Activated T-helper 1 cell treated with anti-CD3 and anti-CD28 coated beads, Interleukin-12 subunit alpha, Interleukin-12 subunit beta, Interleukin-2, Interleukin-4 antibody, amounts not matched to agents 30 ng/mL and 10 ng/mL and 1 ng/mL, durations not matched to agents 14 hours and 24 hours and 36 hours (primary cell): ENCODE results near the gene NKX1-2. TPM values are rescaled to one million over a fixed set of nuclear protein-coding genes. Genes with fewer than 3 reads are reported as not detected.

Experiments
- DNase-seq: peaks from one replicate; pipeline ENCODE4 v3.0.0; 2021; ENCODE audit warnings: low spot score
- H3K27ac Mint-ChIP-seq: one replicate; pipeline ENCODE4 v1.8.0; 2021; ENCODE audit warnings: mild to moderate bottlenecking, mixed read lengths
- H3K27me3 Mint-ChIP-seq: one replicate; pipeline ENCODE4 v1.8.0; 2022; ENCODE audit warnings: mild to moderate bottlenecking, moderate library complexity, mixed read lengths; ENCODE audit not compliant: insufficient read depth
- H3K36me3 Mint-ChIP-seq: one replicate; pipeline ENCODE4 v1.8.0; 2021; ENCODE audit warnings: low read depth, mixed read lengths
- H3K4me1 Mint-ChIP-seq: one replicate; pipeline ENCODE4 v1.8.0; 2021; ENCODE audit warnings: low read depth, mixed read lengths
- H3K4me3 Mint-ChIP-seq: one replicate; pipeline ENCODE4 v1.8.0; 2021; ENCODE audit warnings: mild to moderate bottlenecking, moderate library complexity, mixed read lengths
- H3K9me3 Mint-ChIP-seq: one replicate; pipeline ENCODE4 v1.8.0; 2021; ENCODE audit warnings: mixed read lengths
- intact Hi-C: fragments of 100-400 bp; cut with micrococcal nuclease; formaldehyde crosslinking; loops from one replicate; pipeline ENCODE4 v1.15.1; 2024
- total RNA-seq: library from RNA; stranded (reverse); gene quantifications from 2 replicates; pipeline ENCODE4 v1.2.3, GENCODE V29; 2022

Gene NKX1-2
- total RNA-seq = not detected in 2 replicates

GRCh38 chr10:124450012-124450782, at the start of gene NKX1-2:
TSS of gene NKX1-2 (minus strand) at chr10:124450035. CDS start at chr10:124449943, 92 bp downstream.
- no peak within 1 kb of the TSS for H3K4me3 Mint-ChIP-seq
- no peaks in the 10 kb centered on the region for H3K9me3 Mint-ChIP-seq
- no peaks in the 10 kb centered on the region for H3K36me3 Mint-ChIP-seq
- H3K27me3 Mint-ChIP-seq = peaks cover 87% of the 10 kb centered on the region
- peak within 1 kb of the TSS; percentile 55 for H3K27ac Mint-ChIP-seq
- DNase-seq = no peak
- peaks cover 6% of the 10 kb centered on the region for H3K4me1 Mint-ChIP-seq
- intact Hi-C loops = no loop called here

- Mint-ChIP-seq H3K4me1 (peaks cover 13% of the 10 kb centered on the region), H3K27me3 (no peaks in the 10 kb centered on the region), H3K9me3 (peaks cover 9% of the 10 kb centered on the region), H3K36me3 (peaks cover 9% of the 10 kb centered on the region), H3K4me3 (no peak overlapping the region), H3K27ac (no peak overlapping the region)
- intact Hi-C loops = no loop called here
- DNase-seq = no peak
Observed at GRCh38 chr10:124498056-124498455, 48.2 kb upstream of the NKX1-2 start.

- H3K27ac Mint-ChIP-seq = no peak overlapping the region
- peaks cover 13% of the 10 kb centered on the region for H3K4me1 Mint-ChIP-seq
- intact Hi-C loops = no loop called here
- H3K4me3 Mint-ChIP-seq = no peak overlapping the region
- H3K27me3 Mint-ChIP-seq = no peaks in the 10 kb centered on the region
- H3K36me3 Mint-ChIP-seq = peaks cover 9% of the 10 kb centered on the region
- peaks cover 9% of the 10 kb centered on the region for H3K9me3 Mint-ChIP-seq
- DNase-seq = no peak
Observed at GRCh38 chr10:124497196-124497881, 47.5 kb upstream of the NKX1-2 start.

GRCh38 chr10:124496620-124497019, 46.8 kb upstream of the NKX1-2 start:
- intact Hi-C loops = no loop called here
- Mint-ChIP-seq H3K9me3 (peaks cover 9% of the 10 kb centered on the region), H3K4me3 (no peak overlapping the region)

GRCh38 chr10:124496150-124496549, 46.3 kb upstream of the NKX1-2 start:
- Mint-ChIP-seq H3K9me3 (peaks cover 8% of the 10 kb centered on the region), H3K27ac (no peak overlapping the region), H3K36me3 (peaks cover 6% of the 10 kb centered on the region), H3K4me3 (no peak overlapping the region), H3K27me3 (no peaks in the 10 kb centered on the region), H3K4me1 (peaks cover 13% of the 10 kb centered on the region)
- intact Hi-C loops = no loop called here
- DNase-seq = no peak

More at GRCh38 chr10:124496620-124497019, 46.8 kb upstream of the NKX1-2 start:
- Mint-ChIP-seq H3K36me3 (peaks cover 6% of the 10 kb centered on the region), H3K4me1 (peaks cover 13% of the 10 kb centered on the region), H3K27ac (no peak overlapping the region), H3K27me3 (no peaks in the 10 kb centered on the region)
- DNase-seq = no peak

GRCh38 chr10:124495725-124496124, 45.9 kb upstream of the NKX1-2 start:
- no peak for DNase-seq
- no peak overlapping the region for H3K27ac Mint-ChIP-seq
- no peak overlapping the region for H3K4me3 Mint-ChIP-seq
- H3K9me3 Mint-ChIP-seq = peaks cover 4% of the 10 kb centered on the region
- peaks cover 13% of the 10 kb centered on the region for H3K4me1 Mint-ChIP-seq
- H3K36me3 Mint-ChIP-seq = peaks cover 3% of the 10 kb centered on the region
- intact Hi-C loops = no loop called here
- H3K27me3 Mint-ChIP-seq = no peaks in the 10 kb centered on the region

- Mint-ChIP-seq H3K4me3 (no peak overlapping the region), H3K9me3 (no peaks in the 10 kb centered on the region), H3K36me3 (peaks cover 3% of the 10 kb centered on the region), H3K27ac (no peak overlapping the region), H3K4me1 (peaks cover 13% of the 10 kb centered on the region), H3K27me3 (no peaks in the 10 kb centered on the region)
- intact Hi-C loops = no loop called here
- DNase-seq = no peak
Observed at GRCh38 chr10:124495162-124495561, 45.3 kb upstream of the NKX1-2 start.

GRCh38 chr10:124494046-124494807, 44.4 kb upstream of the NKX1-2 start:
- intact Hi-C loops = no loop called here
- Mint-ChIP-seq H3K4me3 (peak overlapping the region; percentile 56), H3K36me3 (no peaks in the 10 kb centered on the region), H3K4me1 (peaks cover 13% of the 10 kb centered on the region), H3K27me3 (no peaks in the 10 kb centered on the region), H3K9me3 (no peaks in the 10 kb centered on the region), H3K27ac (peak overlapping the region; percentile 86)
- DNase-seq = no peak

GRCh38 chr10:124493214-124493882, 43.5 kb upstream of the NKX1-2 start:
- H3K27ac Mint-ChIP-seq = no peak overlapping the region
- H3K36me3 Mint-ChIP-seq = no peaks in the 10 kb centered on the region
- H3K4me1 Mint-ChIP-seq = peaks cover 13% of the 10 kb centered on the region
- no peak overlapping the region for H3K4me3 Mint-ChIP-seq
- intact Hi-C loops = no loop called here
- no peaks in the 10 kb centered on the region for H3K27me3 Mint-ChIP-seq
- no peaks in the 10 kb centered on the region for H3K9me3 Mint-ChIP-seq
- no peak for DNase-seq

- Mint-ChIP-seq H3K4me3 (no peak overlapping the region), H3K9me3 (no peaks in the 10 kb centered on the region), H3K36me3 (no peaks in the 10 kb centered on the region), H3K4me1 (peaks cover 13% of the 10 kb centered on the region), H3K27me3 (no peaks in the 10 kb centered on the region), H3K27ac (no peak overlapping the region)
- no peak for DNase-seq
- intact Hi-C loops = no loop called here
Observed at GRCh38 chr10:124492266-124492665, 42.4 kb upstream of the NKX1-2 start.

- no peak overlapping the region for H3K4me3 Mint-ChIP-seq
- no peaks in the 10 kb centered on the region for H3K27me3 Mint-ChIP-seq
- peaks cover 13% of the 10 kb centered on the region for H3K4me1 Mint-ChIP-seq
Observed at GRCh38 chr10:124491105-124491504, 41.3 kb upstream of the NKX1-2 start.

GRCh38 chr10:124486635-124487034, 36.8 kb upstream of the NKX1-2 start:
- Mint-ChIP-seq H3K36me3 (no peaks in the 10 kb centered on the region), H3K27me3 (peaks cover 2% of the 10 kb centered on the region), H3K4me3 (no peak overlapping the region), H3K4me1 (no peaks in the 10 kb centered on the region), H3K9me3 (no peaks in the 10 kb centered on the region), H3K27ac (no peak overlapping the region)
- intact Hi-C loops = no loop called here
- DNase-seq = no peak

More at GRCh38 chr10:124491105-124491504, 41.3 kb upstream of the NKX1-2 start:
- no peak overlapping the region for H3K27ac Mint-ChIP-seq
- H3K36me3 Mint-ChIP-seq = no peaks in the 10 kb centered on the region
- intact Hi-C loops = no loop called here
- no peaks in the 10 kb centered on the region for H3K9me3 Mint-ChIP-seq
- no peak for DNase-seq
